OCI-LY3 (cell line): ENCODE measurements around the gene KAZN.

Source experiments
- H2AFZ ChIP-seq: fragments of 200-600, 300-600 bp; shearing (Covaris generic); 2 replicates; pipeline ENCODE4 v1.6.0; 2014; ENCODE audit warnings: antibody characterized with exemption, low read depth, low read length
- H3K27ac ChIP-seq: fragments of 200-600, 300-600 bp; sonication (generic); 2 replicates; pipeline ENCODE4 v1.5.1; 2014; ENCODE audit warnings: mild to moderate bottlenecking, low read length, moderate library complexity, mixed read lengths
- H3K27me3 ChIP-seq: fragments of 200-600, 300-600 bp; sonication (generic); 2 replicates; pipeline ENCODE4 v1.6.1; 2014; ENCODE audit warnings: low read depth, low read length, mixed read lengths
- H3K36me3 ChIP-seq: fragments of 200-600, 300-600 bp; sonication (generic); replicated peaks from 2 replicates; pipeline ENCODE3; 2014; ENCODE audit warnings: low read depth, low read length, mixed read lengths
- H3K4me1 ChIP-seq: fragments of 300-600, 200-600 bp; sonication (generic); 2 replicates; pipeline ENCODE4 v1.6.1; 2014; ENCODE audit warnings: low read length, mixed read lengths
- H3K4me2 ChIP-seq: fragments of 200-600, 300-600 bp; sonication (generic); 2 replicates; pipeline ENCODE4 v1.6.1; 2014; ENCODE audit warnings: low read length, mixed read lengths
- H3K4me3 ChIP-seq: fragments of 300-600, 200-600 bp; sonication (generic); 2 replicates; pipeline ENCODE4 v1.5.1; 2014; ENCODE audit warnings: antibody characterized with exemption, mild to moderate bottlenecking, low read length, moderate library complexity
- H3K79me2 ChIP-seq: fragments of 300-600, 200-600 bp; shearing (Covaris generic); 2 replicates; pipeline ENCODE4 v1.6.1; 2014; ENCODE audit warnings: mild to moderate bottlenecking, low read length, mixed read lengths
- H3K9ac ChIP-seq: fragments of 300-600, 200-600 bp; shearing (Covaris generic); 2 replicates; pipeline ENCODE4 v1.6.0; 2014; ENCODE audit warnings: mild to moderate bottlenecking, low read length, moderate library complexity
- H3K9me3 ChIP-seq: fragments of 200-600, 300-600 bp; shearing (Covaris generic); 2 replicates; pipeline ENCODE4 v1.6.1; 2014; ENCODE audit warnings: low read length, mixed read lengths; ENCODE audit not compliant: insufficient read depth
- H4K20me1 ChIP-seq: fragments of 200-600, 300-600 bp; sonication (generic); 2 replicates; pipeline ENCODE4 v1.6.1; 2016; ENCODE audit warnings: low read length, mixed read lengths; ENCODE audit not compliant: insufficient read depth
- EZH2phosphoT487 ChIP-seq: fragments of 200-600 bp; shearing (Covaris generic); IDR thresholded peaks from 2 replicates; pipeline ENCODE4 v1.6.1; 2018; ENCODE audit warnings: antibody characterized with exemption, mixed run types, low read depth
- TF ChIP-seq, protein P1 (sequence below): fragments of 200-600, 300-600 bp; sonication (generic); IDR thresholded peaks from 2 replicates; pipeline ENCODE4 v1.5.1; 2014; ENCODE audit warnings: antibody characterized with exemption, low read length, low read depth

Gene KAZN

DNA sequence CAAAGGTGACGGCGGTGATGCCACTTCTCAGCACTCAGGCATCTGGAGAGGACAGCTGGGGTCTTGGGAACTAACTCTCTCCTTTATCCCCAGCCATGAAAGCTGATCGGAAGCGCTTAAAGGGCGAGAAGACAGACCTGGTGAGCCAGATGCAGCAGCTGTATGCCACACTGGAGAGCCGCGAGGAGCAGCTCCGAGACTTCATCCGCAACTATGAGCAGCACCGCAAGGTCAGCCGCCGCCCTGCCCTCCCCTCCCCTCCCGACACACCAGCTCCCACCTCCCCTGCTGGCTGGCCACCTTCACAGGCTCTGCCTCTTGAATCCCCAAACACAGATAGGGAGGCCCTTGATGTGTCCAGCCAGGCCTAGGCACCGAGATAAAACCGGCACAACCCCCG is 436.2 kb downstream of the KAZN start:
- no peaks in the 10 kb centered on the region for H3K79me2 ChIP-seq
- no peak overlapping the region for H3K4me3 ChIP-seq
- H3K9me3 ChIP-seq: no peaks in the 10 kb centered on the region
- H3K27ac ChIP-seq: no peak overlapping the region
- no peak overlapping the region for H3K9ac ChIP-seq
- H3K36me3 ChIP-seq: no peaks in the 10 kb centered on the region
- H4K20me1 ChIP-seq: no peaks in the 10 kb centered on the region
- no peak overlapping the region for H2AFZ ChIP-seq
- H3K4me2 ChIP-seq: no peak overlapping the region
- no peaks in the 10 kb centered on the region for H3K4me1 ChIP-seq
- TF ChIP-seq, protein P1, sequence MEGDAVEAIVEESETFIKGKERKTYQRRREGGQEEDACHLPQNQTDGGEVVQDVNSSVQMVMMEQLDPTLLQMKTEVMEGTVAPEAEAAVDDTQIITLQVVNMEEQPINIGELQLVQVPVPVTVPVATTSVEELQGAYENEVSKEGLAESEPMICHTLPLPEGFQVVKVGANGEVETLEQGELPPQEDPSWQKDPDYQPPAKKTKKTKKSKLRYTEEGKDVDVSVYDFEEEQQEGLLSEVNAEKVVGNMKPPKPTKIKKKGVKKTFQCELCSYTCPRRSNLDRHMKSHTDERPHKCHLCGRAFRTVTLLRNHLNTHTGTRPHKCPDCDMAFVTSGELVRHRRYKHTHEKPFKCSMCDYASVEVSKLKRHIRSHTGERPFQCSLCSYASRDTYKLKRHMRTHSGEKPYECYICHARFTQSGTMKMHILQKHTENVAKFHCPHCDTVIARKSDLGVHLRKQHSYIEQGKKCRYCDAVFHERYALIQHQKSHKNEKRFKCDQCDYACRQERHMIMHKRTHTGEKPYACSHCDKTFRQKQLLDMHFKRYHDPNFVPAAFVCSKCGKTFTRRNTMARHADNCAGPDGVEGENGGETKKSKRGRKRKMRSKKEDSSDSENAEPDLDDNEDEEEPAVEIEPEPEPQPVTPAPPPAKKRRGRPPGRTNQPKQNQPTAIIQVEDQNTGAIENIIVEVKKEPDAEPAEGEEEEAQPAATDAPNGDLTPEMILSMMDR: no peak
- TF ChIP-seq EZH2phosphoT487: no peak
- H3K27me3 ChIP-seq: no peaks in the 10 kb centered on the region

DNA sequence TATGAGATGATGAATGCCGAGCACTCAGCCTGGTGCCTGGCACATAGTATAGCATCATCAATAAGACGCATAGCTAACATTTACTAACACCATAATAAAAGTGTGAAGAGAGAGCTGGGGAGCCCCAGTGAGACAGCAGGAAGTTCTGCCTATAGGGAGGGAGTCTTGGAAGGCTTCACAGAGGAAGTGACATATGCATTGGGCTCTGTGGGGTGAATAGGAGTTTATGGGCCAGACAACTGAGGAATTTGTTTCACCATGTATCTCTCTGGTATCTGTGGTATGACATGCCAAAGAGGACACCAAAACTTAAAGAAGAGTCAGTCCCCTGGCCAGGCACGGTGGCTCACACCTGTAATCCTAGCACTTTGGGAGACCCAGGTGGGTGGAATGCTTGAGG is 436.8 kb downstream of the KAZN start:
- H3K4me2 ChIP-seq: no peak overlapping the region
- TF ChIP-seq, protein P1: no peak
- TF ChIP-seq EZH2phosphoT487: no peak
- no peaks in the 10 kb centered on the region for H3K79me2 ChIP-seq
- H3K36me3 ChIP-seq: no peaks in the 10 kb centered on the region
- H3K4me1 ChIP-seq: no peaks in the 10 kb centered on the region
- H2AFZ ChIP-seq: no peak overlapping the region
- H3K9me3 ChIP-seq: no peaks in the 10 kb centered on the region
- H3K9ac ChIP-seq: no peak overlapping the region
- no peaks in the 10 kb centered on the region for H4K20me1 ChIP-seq
- no peak overlapping the region for H3K4me3 ChIP-seq
- H3K27ac ChIP-seq: no peak overlapping the region
- H3K27me3 ChIP-seq: no peaks in the 10 kb centered on the region

DNA sequence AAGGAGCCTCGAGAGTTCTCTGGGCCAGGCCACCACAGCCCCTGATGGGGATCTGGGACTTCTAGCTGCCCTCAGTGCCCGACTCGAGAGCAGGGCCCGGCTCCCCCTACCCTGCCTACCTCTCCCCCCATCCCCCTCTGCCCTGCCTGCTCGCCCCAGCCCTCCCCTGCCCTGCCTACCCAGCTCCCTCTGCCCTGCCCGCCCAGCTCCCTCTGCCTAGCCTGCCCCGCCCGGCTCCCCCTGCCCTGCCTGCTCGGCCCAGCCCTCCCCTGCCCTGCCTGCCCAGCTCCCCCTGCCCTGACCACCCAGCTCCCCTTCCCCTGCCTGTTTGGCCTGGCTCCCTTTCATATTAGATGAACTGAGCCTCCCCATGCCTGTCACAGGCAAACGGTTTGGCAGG is 437.6 kb downstream of the KAZN start:
- Histone ChIP-seq H3K4me3 (no peak overlapping the region), H3K27ac (no peak overlapping the region)
- TF ChIP-seq EZH2phosphoT487: no peak
- TF ChIP-seq, protein P1: no peak

DNA sequence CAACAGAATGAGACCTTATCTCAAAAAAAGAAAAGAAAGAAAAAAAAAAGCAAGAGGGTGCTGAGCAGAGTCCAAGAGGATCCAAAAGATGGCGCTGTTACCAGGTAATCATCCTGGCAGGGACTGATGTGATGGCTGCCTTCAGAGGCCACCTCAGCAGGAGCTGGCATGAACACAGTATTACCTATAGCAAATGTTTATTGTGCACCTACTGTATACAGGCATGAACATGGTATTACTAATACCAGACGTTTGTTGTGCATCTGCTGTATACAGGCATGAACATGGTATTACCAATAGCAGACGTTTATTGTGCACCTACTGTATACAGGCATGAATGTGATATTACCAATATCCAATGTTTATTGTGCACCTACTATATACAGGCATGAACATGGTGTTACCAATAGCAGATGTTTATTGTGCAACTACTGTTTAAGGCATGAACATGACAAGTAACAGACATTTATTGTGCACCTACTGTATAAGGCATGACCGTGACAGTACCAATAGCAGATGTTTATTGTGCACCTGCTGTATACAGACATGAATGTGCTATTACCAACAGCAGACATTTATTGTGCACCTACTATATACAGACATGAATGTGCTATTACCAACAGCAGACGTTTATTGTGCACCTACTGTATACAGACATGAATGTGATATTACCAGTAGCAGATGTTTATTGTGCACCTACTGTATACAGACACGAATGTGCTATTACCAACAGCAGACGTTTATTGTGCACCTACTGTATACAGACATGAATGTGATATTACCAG is 439.9 kb downstream of the KAZN start:
- Histone ChIP-seq H3K9me3 (no peaks in the 10 kb centered on the region), H3K4me2 (no peak overlapping the region), H4K20me1 (no peaks in the 10 kb centered on the region), H3K27ac (no peak overlapping the region), H3K9ac (no peak overlapping the region), H3K79me2 (no peaks in the 10 kb centered on the region), H3K4me3 (no peak overlapping the region), H3K27me3 (no peaks in the 10 kb centered on the region), H3K4me1 (peaks cover 5% of the 10 kb centered on the region), H2AFZ (no peak overlapping the region), H3K36me3 (no peaks in the 10 kb centered on the region)
- TF ChIP-seq, protein P1: peak; percentile 38
- no peak for TF ChIP-seq EZH2phosphoT487

More for the DNA sequence above, 437.6 kb downstream of the KAZN start:
- Histone ChIP-seq H3K36me3 (no peaks in the 10 kb centered on the region), H3K27me3 (no peaks in the 10 kb centered on the region), H2AFZ (no peak overlapping the region), H3K4me1 (no peaks in the 10 kb centered on the region), H3K4me2 (no peak overlapping the region), H4K20me1 (no peaks in the 10 kb centered on the region), H3K79me2 (no peaks in the 10 kb centered on the region), H3K9ac (no peak overlapping the region), H3K9me3 (no peaks in the 10 kb centered on the region)
